H1 (cell line): ENCODE results near the gene CA5A. TPM values are rescaled to one million over a fixed set of nuclear protein-coding genes. Genes with fewer than 3 reads are reported as not detected.
"Not testable (repeated sequence)": the region's sequence is repeated elsewhere in the genome, so short reads cannot be mapped to it uniquely, and the experiment has no call there.

ENCODE experiments used
- CTCF ChIA-PET: fragments of 300-600 bp; sonication (Branson Sonifier 250); formaldehyde crosslinking; loops from one replicate; lab custom pipeline; 2021; ENCODE audit not compliant: partially characterized antibody; lab: Charles Lee
- POLR2A ChIA-PET: fragments of 300-600 bp; sonication (Branson Sonifier 250); formaldehyde crosslinking; loops from one replicate; lab custom pipeline; 2021; ENCODE audit warnings: inconsistent platforms; ENCODE audit not compliant: partially characterized antibody; lab: Charles Lee
- DNase-seq, 2 experiments: peaks; one replicate each; pipeline versions ENCODE4 v3.0.0 to v3.0.0-alpha.2; 2010 to 2022; ENCODE audit warnings: low spot score in 2 of 2, low read depth in 1 of 2, mixed read lengths in 1 of 2
- FAIRE-seq: peaks from 2 replicates; lab custom pipeline; 2011; peaks lifted over from hg19 to GRCh38; lab: Jason Lieb, UNC
- H2AFZ ChIP-seq: 2 replicates; pipeline ENCODE4 v1.8.1; 2012; ENCODE audit warnings: low read length, inconsistent platforms
- H2AK5ac ChIP-seq: 2 replicates; pipeline ENCODE4 v1.6.1; 2013; ENCODE audit warnings: low read depth, low read length
- H2BK120ac ChIP-seq: replicated peaks from 2 replicates; pipeline ENCODE3; 2013; ENCODE audit warnings: low read depth, low read length, inconsistent platforms
- H2BK12ac ChIP-seq: 2 replicates; pipeline ENCODE4 v1.6.1; 2013; ENCODE audit warnings: low read depth, low read length
- H2BK15ac ChIP-seq: 2 replicates; pipeline ENCODE4 v1.6.1; 2013; ENCODE audit warnings: low read length
- H2BK20ac ChIP-seq: 2 replicates; pipeline ENCODE4 v1.6.1; 2013; ENCODE audit warnings: low read length
- H2BK5ac ChIP-seq: 2 replicates; pipeline ENCODE4 v1.6.1; 2013; ENCODE audit warnings: low read depth, low read length
- H3K14ac ChIP-seq: 2 replicates; pipeline ENCODE4 v1.6.1; 2013; ENCODE audit warnings: inconsistent platforms; ENCODE audit not compliant: insufficient read length
- H3K18ac ChIP-seq: 2 replicates; pipeline ENCODE4 v1.6.1; 2013; ENCODE audit warnings: low read length; ENCODE audit errors: extremely low read depth
- H3K23ac ChIP-seq: 2 replicates; pipeline ENCODE4 v1.6.1; 2013; ENCODE audit warnings: inconsistent platforms; ENCODE audit not compliant: insufficient read length
- H3K23me2 ChIP-seq: 2 replicates; pipeline ENCODE4 v1.6.1; 2013; ENCODE audit warnings: low read depth, low read length
- H3K27ac ChIP-seq: 2 replicates; pipeline ENCODE4 v1.6.1; 2011; ENCODE audit warnings: low read depth, low read length, inconsistent platforms
- H3K27me3 ChIP-seq, 4 experiments: replicated peaks in 1 of 4; 1 replicate in 1 of 4; 2 replicates in 3 of 4; pipeline versions ENCODE4 v1.6.1 to v1.8.1; 2011 to 2013; ENCODE audit warnings: low read length in 3 of 4, mild to moderate bottlenecking in 3 of 4, inconsistent platforms in 2 of 4, mixed read lengths in 2 of 4, moderate library complexity in 1 of 4; ENCODE audit not compliant: control insufficient read depth in 3 of 4, insufficient read depth in 3 of 4; ENCODE audit errors: extremely low read depth in 1 of 4
- H3K36me3 ChIP-seq, 4 experiments: 2 replicates each; pipeline versions ENCODE4 v1.6.1 to v1.8.1; 2011 to 2013; ENCODE audit warnings: mild to moderate bottlenecking in 4 of 4, low read length in 3 of 4, moderate library complexity in 2 of 4, control low read depth in 1 of 4, inconsistent platforms in 1 of 4; ENCODE audit not compliant: insufficient read depth in 4 of 4, control insufficient read depth in 2 of 4
- H3K4ac ChIP-seq: replicated peaks from 2 replicates; pipeline ENCODE3; 2013; ENCODE audit warnings: low read length, low read depth, mixed read lengths, inconsistent platforms; ENCODE audit not compliant: insufficient read length
- H3K4me1 ChIP-seq, 4 experiments: replicated peaks in 1 of 4; 1 replicate in 1 of 4; 2 replicates in 3 of 4; pipeline versions ENCODE4 v1.6.1 to v1.8.1; 2011 to 2013; ENCODE audit warnings: low read length in 3 of 4, inconsistent platforms in 2 of 4, mixed read lengths in 1 of 4; ENCODE audit not compliant: insufficient read depth in 4 of 4, control insufficient read depth in 3 of 4
- H3K4me2 ChIP-seq, 2 experiments: 2 replicates each; pipeline versions ENCODE4 v1.6.1 to v1.8.1; 2011 to 2013; ENCODE audit warnings: low read depth in 2 of 2, low read length in 2 of 2, control low read depth in 1 of 2, inconsistent platforms in 1 of 2, mild to moderate bottlenecking in 1 of 2; ENCODE audit not compliant: insufficient read depth in 1 of 2
- H3K4me3 ChIP-seq, 4 experiments: fragments of 200-600, 300-600 bp in 1 of 4; sonication (generic), shearing (Covaris generic), sonication (Bioruptor Twin) in 1 of 4; 2 replicates each; pipeline versions ENCODE4 v1.5.1 to v1.8.1; 2011 to 2016; ENCODE audit warnings: low read length in 4 of 4, low read depth in 3 of 4, control low read depth in 2 of 4, inconsistent platforms in 2 of 4, mild to moderate bottlenecking in 2 of 4, mixed read lengths in 1 of 4, moderate library complexity in 1 of 4; ENCODE audit not compliant: insufficient read depth in 2 of 4; ENCODE audit errors: extremely low read depth in 1 of 4
- H3K56ac ChIP-seq: replicated peaks from 2 replicates; pipeline ENCODE3; 2013; ENCODE audit warnings: low read depth, mild to moderate bottlenecking, mixed read lengths, low read length, inconsistent platforms; ENCODE audit not compliant: insufficient read length
- H3K79me1 ChIP-seq: 2 replicates; pipeline ENCODE4 v1.6.1; 2013; ENCODE audit warnings: low read depth, low read length, control low read depth
- H3K79me2 ChIP-seq, 2 experiments: 2 replicates each; pipeline versions ENCODE4 v1.6.1 to v1.8.1; 2012 to 2013; ENCODE audit warnings: low read length in 2 of 2, mild to moderate bottlenecking in 2 of 2, inconsistent platforms in 1 of 2; ENCODE audit not compliant: insufficient read depth in 2 of 2, control insufficient read depth in 1 of 2
- H3K9ac ChIP-seq, 4 experiments: replicated peaks in 1 of 4; 1 replicate in 1 of 4; 2 replicates in 3 of 4; pipeline versions ENCODE4 v1.6.1 to v1.8.1; 2011 to 2013; ENCODE audit warnings: low read depth in 3 of 4, low read length in 3 of 4, control low read depth in 2 of 4, mild to moderate bottlenecking in 2 of 4, moderate library complexity in 2 of 4, inconsistent platforms in 1 of 4; ENCODE audit errors: extremely low read depth in 1 of 4
- H3K9me3 ChIP-seq, 2 experiments: 2 replicates each; pipeline versions ENCODE4 v1.6.1 to v1.8.1; 2012 to 2013; ENCODE audit warnings: mild to moderate bottlenecking in 2 of 2, moderate library complexity in 2 of 2, control low read depth in 1 of 2, inconsistent platforms in 1 of 2, low read depth in 1 of 2, low read length in 1 of 2, mixed read lengths in 1 of 2; ENCODE audit not compliant: insufficient read depth in 2 of 2
- H4K20me1 ChIP-seq, 2 experiments: replicated peaks in 1 of 2; 2 replicates each; pipeline versions ENCODE3 to v1.8.1; 2011 to 2013; ENCODE audit warnings: inconsistent platforms in 2 of 2, low read length in 2 of 2, mild to moderate bottlenecking in 1 of 2; ENCODE audit not compliant: insufficient read depth in 2 of 2, control insufficient read depth in 1 of 2
- H4K5ac ChIP-seq: 2 replicates; pipeline ENCODE4 v1.6.1; 2013; ENCODE audit warnings: low read length, low read depth, mixed read lengths, inconsistent platforms; ENCODE audit not compliant: insufficient read length
- H4K8ac ChIP-seq: 2 replicates; pipeline ENCODE4 v1.8.0; 2013; ENCODE audit warnings: mild to moderate bottlenecking, moderate library complexity, low read length, inconsistent platforms; ENCODE audit not compliant: insufficient read depth; ENCODE audit errors: extremely low read depth
- H4K91ac ChIP-seq: replicated peaks from 2 replicates; pipeline ENCODE3; 2013; ENCODE audit warnings: low read length, mixed read lengths, inconsistent platforms; ENCODE audit not compliant: insufficient read length
- WGBS, 2 experiments: shearing (Covaris generic) in 1 of 2; methylation state at CpG; one replicate each; pipeline versions ENCODE4 v1.1.6 to v1.1.7; 2013 to 2015; ENCODE audit warnings: low lambda C conversion rate in 2 of 2, mixed read lengths in 2 of 2, inconsistent platforms in 1 of 2, low coverage in 1 of 2, missing lambda C conversion rate in 1 of 2; ENCODE audit not compliant: insufficient replicate concordance in 2 of 2, insufficient coverage in 1 of 2, insufficient read length in 1 of 2; ENCODE audit errors: extremely low coverage in 1 of 2, missing lambda C conversion rate in 1 of 2; 5-methylcytosine and 5-hydroxymethylcytosine counted together
- polyA plus RNA-seq, 7 experiments: library from polyadenylated mRNA; depleted of rRNA in 3 of 7; stranded (reverse) in 5 of 7; unstranded in 2 of 7; fragments of >200 nt in 5 of 7; fragments of 200-250 nt in 2 of 7; gene quantifications; 1 replicate in 5 of 7; 2 replicates in 1 of 7; 4 replicates in 1 of 7; pipeline versions ENCODE4 v1.2.1 to v1.2.3, GENCODE V29; 2011 to 2013; ENCODE audit warnings: missing spikeins in 2 of 7, mixed read lengths in 2 of 7
- total RNA-seq: library from RNA; stranded (reverse); fragmentation: NEBNext Ultra II Directional; extraction: Animal tissue kit (Norgen Biotek cat#: 25700); gene quantifications from 2 replicates; pipeline ENCODE4 v1.2.1, GENCODE V29; 2021

Gene CA5A
- total and polyA plus RNA-seq, 2 of the 8 experiments (the other 6 are each of a cell fraction or from before 2014, with no cell fraction given): not detected

DNA sequence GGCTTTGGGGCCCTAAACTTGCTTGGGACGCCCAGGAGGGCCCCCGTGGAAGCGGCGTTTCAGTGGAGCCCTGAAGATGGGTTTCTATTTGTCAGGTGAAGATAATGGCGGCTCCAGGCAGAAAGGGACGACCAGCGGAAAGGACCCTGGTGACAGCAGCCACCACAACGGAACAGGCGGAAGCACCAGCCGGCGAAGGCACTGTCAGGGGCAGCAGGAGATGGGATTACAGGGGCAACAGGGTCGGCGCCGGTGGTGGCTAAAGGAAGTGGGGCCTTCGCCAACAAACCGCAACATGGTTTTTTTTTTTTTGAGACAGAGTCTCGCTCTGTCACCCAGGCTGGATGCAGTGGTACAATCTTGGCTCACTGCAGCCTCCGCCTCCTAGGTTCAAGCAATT lies 23.6 kb downstream of the CA5A start:
- H3K4ac ChIP-seq, DNase-seq, H3K56ac ChIP-seq, H2BK20ac ChIP-seq, H3K14ac ChIP-seq, H3K27me3 ChIP-seq, H2AK5ac ChIP-seq, H4K20me1 ChIP-seq, H3K79me2 ChIP-seq, H3K18ac ChIP-seq, H3K4me2 ChIP-seq, H3K4me1 ChIP-seq, POLR2A ChIA-PET, H2AFZ ChIP-seq, H3K27ac ChIP-seq, H4K5ac ChIP-seq, H2BK5ac ChIP-seq, H3K9ac ChIP-seq, H3K4me3 ChIP-seq, H2BK120ac ChIP-seq, FAIRE-seq, H2BK15ac ChIP-seq, H3K9me3 ChIP-seq, H3K79me1 ChIP-seq, H3K36me3 ChIP-seq, H2BK12ac ChIP-seq, H3K23me2 ChIP-seq, H3K23ac ChIP-seq, H4K91ac ChIP-seq: not testable (repeated sequence)
- CTCF ChIA-PET: interaction anchor here (2.2 to 4.1 kb wide), 2 partner anchors 14 to 133 kb away, joined by 9 to 21 read pairs; no protein-coding TSS in a partner anchor
- WGBS, 2 experiments: 88% methylated on average over 17 of the region's 18 CpGs; no CpG with 5 or more reads in 1 of the 2 experiments
- peak overlapping the region; percentile 25; the same call in 1 of the 2 replicates for H4K8ac ChIP-seq
